MCF 10A (cell line): ENCODE measurements around the gene MIP. TPM values are rescaled to one million over a fixed set of nuclear protein-coding genes. Genes with fewer than 3 reads are reported as not detected.

Experiments used
- BruUV-seq: library from RNA; stranded (reverse); fragments of 400-500 nt; replicated peaks from 2 replicates; lab custom pipeline; 2021; lab: Mats Ljungman, UMichigan
- CTCF ChIA-PET: fragments of 300-600 bp; sonication (Branson Sonifier 250); formaldehyde crosslinking; extraction: SDS; loops from one replicate; lab custom pipeline; 2021; ENCODE audit warnings: antibody characterized with exemption, inconsistent platforms; lab: Yijun Ruan, JAX
- POLR2A ChIA-PET: fragments of 300-600, 350-650 bp; sonication (Branson Sonifier 250); formaldehyde crosslinking; extraction: SDS; loops from one replicate; lab custom pipeline; 2020; ENCODE audit warnings: antibody characterized with exemption, inconsistent platforms; lab: Yijun Ruan, JAX
- DNase-seq: peaks from one replicate; pipeline ENCODE4 v3.0.0-alpha.2; 2018; ENCODE audit not compliant: unreplicated experiment
- H3K27ac Mint-ChIP-seq: one replicate; pipeline ENCODE4 v1.8.0; 2022; ENCODE audit warnings: mild to moderate bottlenecking, low read depth, mixed read lengths; ENCODE audit not compliant: unreplicated experiment
- H3K27me3 Mint-ChIP-seq: one replicate; pipeline ENCODE4 v1.8.0; 2022; ENCODE audit warnings: mixed read lengths; ENCODE audit not compliant: insufficient read depth, unreplicated experiment
- H3K36me3 Mint-ChIP-seq: one replicate; pipeline ENCODE4 v1.8.0; 2022; ENCODE audit warnings: mild to moderate bottlenecking, moderate library complexity, mixed read lengths; ENCODE audit not compliant: insufficient read depth, unreplicated experiment
- H3K4me1 Mint-ChIP-seq: one replicate; pipeline ENCODE4 v1.8.0; 2022; ENCODE audit warnings: mixed read lengths; ENCODE audit not compliant: insufficient read depth, unreplicated experiment
- H3K4me3 Mint-ChIP-seq: one replicate; pipeline ENCODE4 v1.8.0; 2022; ENCODE audit warnings: mild to moderate bottlenecking, moderate library complexity, mixed read lengths; ENCODE audit not compliant: unreplicated experiment
- H3K9me3 Mint-ChIP-seq: one replicate; pipeline ENCODE4 v1.8.0; 2022; ENCODE audit warnings: mixed read lengths; ENCODE audit not compliant: unreplicated experiment
- intact Hi-C: fragments of 100-400 bp; cut with micrococcal nuclease; formaldehyde crosslinking; loops from 2 replicates; pipeline ENCODE4 v1.14.1; 2022
- total RNA-seq: library from RNA; stranded (reverse); gene quantifications from 2 replicates; pipeline ENCODE4 v1.2.3, GENCODE V29; 2022
- TF ChIP-seq, protein P1 (sequence below): fragments of 200-600 bp; IDR thresholded peaks from one replicate; pipeline ENCODE4 v1.8.0; 2022; ENCODE audit warnings: antibody characterized with exemption, mild to moderate bottlenecking; ENCODE audit not compliant: unreplicated experiment

Gene MIP
- total RNA-seq, 1 experiment from 2014 or later = not detected

DNA sequence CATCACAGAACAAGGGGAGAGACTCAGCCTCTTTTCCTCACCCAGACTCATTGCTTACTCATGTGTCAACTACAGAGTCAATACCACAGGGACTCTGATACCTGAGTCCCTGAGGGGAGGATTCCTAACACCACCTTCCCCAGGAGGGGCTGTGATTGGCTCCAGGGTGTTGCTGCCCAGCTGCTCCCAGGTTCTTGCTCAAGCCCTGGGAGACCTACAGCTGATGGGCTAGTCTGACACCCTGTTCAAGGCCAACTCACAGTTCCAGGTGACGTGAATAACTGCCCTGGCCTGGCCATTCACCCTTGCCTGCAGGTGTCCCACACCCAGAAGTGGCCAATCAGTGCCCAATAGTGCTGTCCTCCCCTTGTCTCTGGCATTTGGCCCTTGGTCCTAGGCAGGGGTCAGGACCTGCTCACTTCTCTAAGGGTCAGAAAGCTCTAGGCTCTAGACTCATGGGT, 22.5 kb upstream of the MIP start:
- no peaks in the 10 kb centered on the region for H3K27me3 Mint-ChIP-seq
- H3K27ac Mint-ChIP-seq = no peak overlapping the region
- no peak for DNase-seq
- TF ChIP-seq, protein P1, sequence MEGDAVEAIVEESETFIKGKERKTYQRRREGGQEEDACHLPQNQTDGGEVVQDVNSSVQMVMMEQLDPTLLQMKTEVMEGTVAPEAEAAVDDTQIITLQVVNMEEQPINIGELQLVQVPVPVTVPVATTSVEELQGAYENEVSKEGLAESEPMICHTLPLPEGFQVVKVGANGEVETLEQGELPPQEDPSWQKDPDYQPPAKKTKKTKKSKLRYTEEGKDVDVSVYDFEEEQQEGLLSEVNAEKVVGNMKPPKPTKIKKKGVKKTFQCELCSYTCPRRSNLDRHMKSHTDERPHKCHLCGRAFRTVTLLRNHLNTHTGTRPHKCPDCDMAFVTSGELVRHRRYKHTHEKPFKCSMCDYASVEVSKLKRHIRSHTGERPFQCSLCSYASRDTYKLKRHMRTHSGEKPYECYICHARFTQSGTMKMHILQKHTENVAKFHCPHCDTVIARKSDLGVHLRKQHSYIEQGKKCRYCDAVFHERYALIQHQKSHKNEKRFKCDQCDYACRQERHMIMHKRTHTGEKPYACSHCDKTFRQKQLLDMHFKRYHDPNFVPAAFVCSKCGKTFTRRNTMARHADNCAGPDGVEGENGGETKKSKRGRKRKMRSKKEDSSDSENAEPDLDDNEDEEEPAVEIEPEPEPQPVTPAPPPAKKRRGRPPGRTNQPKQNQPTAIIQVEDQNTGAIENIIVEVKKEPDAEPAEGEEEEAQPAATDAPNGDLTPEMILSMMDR = no peak
- BruUV-seq = no TSS peak
- intact Hi-C loops = no loop called here
- POLR2A ChIA-PET = interaction anchor here (0.7 to 6.0 kb wide), 2 partner anchors 7 to 11 kb away, joined by 4 to 40 read pairs; partner anchors contain the start of genes GLS2 and SPRYD4
- peaks cover 18% of the 10 kb centered on the region for H3K36me3 Mint-ChIP-seq
- H3K4me1 Mint-ChIP-seq = no peaks in the 10 kb centered on the region
- CTCF ChIA-PET = interaction anchor here (0.6 kb wide), 1 partner anchor 283 kb away, joined by 3 read pairs; no protein-coding TSS in a partner anchor
- no peak overlapping the region for H3K4me3 Mint-ChIP-seq
- no peaks in the 10 kb centered on the region for H3K9me3 Mint-ChIP-seq

DNA sequence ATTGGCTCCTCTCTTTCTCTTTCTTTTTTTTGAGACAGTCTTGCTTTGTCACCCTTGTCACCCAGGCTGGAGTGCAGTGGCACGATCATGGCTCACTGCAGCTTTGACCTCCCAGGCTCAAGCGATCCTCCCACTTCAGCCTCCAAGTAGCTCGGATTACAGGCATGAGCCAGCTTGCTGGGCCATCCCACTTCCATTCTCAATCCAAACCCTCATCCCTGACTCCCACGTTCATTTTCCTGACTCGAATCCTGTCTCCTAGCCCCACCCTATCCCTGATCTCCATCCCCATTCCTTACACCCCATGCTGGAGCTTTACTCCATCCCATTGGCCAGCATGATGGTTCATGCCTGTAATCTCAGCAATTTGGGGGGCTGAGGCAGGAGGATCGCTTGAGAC, 21.7 kb upstream of the MIP start:
- Mint-ChIP-seq H3K36me3 (peaks cover 18% of the 10 kb centered on the region), H3K4me1 (no peaks in the 10 kb centered on the region), H3K9me3 (no peaks in the 10 kb centered on the region), H3K27me3 (no peaks in the 10 kb centered on the region), H3K27ac (no peak overlapping the region), H3K4me3 (no peak overlapping the region)
- TF ChIP-seq, protein P1 = no peak
- intact Hi-C loops = no loop called here
- CTCF ChIA-PET = interaction anchor here (0.5 to 0.7 kb wide), 2 partner anchors 124 to 131 kb away, joined by 3 to 4 read pairs; no protein-coding TSS in a partner anchor
- BruUV-seq = no TSS peak
- POLR2A ChIA-PET = interaction anchor here (0.8 to 6.0 kb wide), 4 partner anchors 6 to 116 kb away, joined by 3 to 40 read pairs (median 3); partner anchors contain the start of genes GLS2, SPRYD4 and STAT2
- DNase-seq = no peak

DNA sequence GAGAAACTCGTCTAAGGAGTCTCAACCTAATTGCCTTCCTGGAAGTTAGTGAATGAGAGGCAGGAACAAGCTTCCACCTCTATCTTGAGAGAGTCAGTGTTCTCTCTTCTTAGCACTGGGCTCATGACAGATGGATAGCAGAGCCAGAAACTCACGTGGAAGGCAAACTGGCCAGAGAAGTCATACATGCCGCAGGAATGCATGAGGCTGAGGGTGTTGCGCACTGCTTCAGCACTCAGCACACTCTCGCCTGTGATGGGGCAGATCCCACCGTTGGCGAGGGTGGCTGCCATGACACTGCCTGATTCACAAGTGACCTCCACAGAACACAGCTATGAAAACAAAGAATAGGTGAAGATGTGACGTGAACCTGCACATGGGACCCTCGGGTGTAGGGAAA, 19.9 kb upstream of the MIP start:
- POLR2A ChIA-PET = interaction anchor here (1.2 to 1.3 kb wide), 2 partner anchors 11 to 14 kb away, joined by 3 to 4 read pairs; partner anchors contain the start of gene GLS2

More for the DNA sequence above, 19.9 kb upstream of the MIP start:
- CTCF ChIA-PET = interaction anchor here (0.6 kb wide), 1 partner anchor 247 kb away, joined by 3 read pairs; no protein-coding TSS in a partner anchor
- no peak for DNase-seq
- Mint-ChIP-seq H3K36me3 (peaks cover 18% of the 10 kb centered on the region), H3K4me3 (no peak overlapping the region), H3K27ac (no peak overlapping the region), H3K27me3 (no peaks in the 10 kb centered on the region), H3K9me3 (no peaks in the 10 kb centered on the region), H3K4me1 (peaks cover 8% of the 10 kb centered on the region)
- intact Hi-C loops = no loop called here
- TF ChIP-seq, protein P1 = no peak
- no TSS peak for BruUV-seq
